HCT116 (cell line): ENCODE results near the gene TMTC2.

Experiments
- CEBPB ChIP-seq: IDR thresholded peaks from 2 replicates; pipeline ENCODE4 v1.6.1; 2012; ENCODE audit warnings: low read depth
- CTCF ChIP-seq, 3 experiments: fragments of 200-600 bp in 1 of 3; sonication (generic) in 1 of 3; IDR thresholded peaks in 2 of 3; conservative IDR thresholded peaks in 1 of 3; 2 replicates each; pipeline ENCODE4 v1.5.1; 2012 to 2017; ENCODE audit warnings: low read depth in 2 of 3, low read length in 2 of 3, antibody characterized with exemption in 1 of 3, borderline replicate concordance in 1 of 3, control low read depth in 1 of 3, mild to moderate bottlenecking in 1 of 3, mixed read lengths in 1 of 3, mixed run types in 1 of 3, moderate library complexity in 1 of 3; ENCODE audit not compliant: insufficient read depth in 1 of 3
- EZH2 ChIP-seq: fragments of 200-600 bp; sonication (generic); IDR thresholded peaks from 2 replicates; pipeline ENCODE4 v1.6.1; 2017; ENCODE audit warnings: antibody characterized with exemption, mixed run types
- MAX ChIP-seq: IDR thresholded peaks from 2 replicates; pipeline ENCODE4 v1.6.1; 2012
- POLR2A ChIP-seq: IDR thresholded peaks from 2 replicates; pipeline ENCODE4 v1.7.0; 2011; ENCODE audit warnings: borderline replicate concordance; ENCODE audit not compliant: insufficient read depth, insufficient read length; ENCODE audit errors: extremely low read depth
- POLR2AphosphoS5 ChIP-seq: IDR thresholded peaks from 2 replicates; pipeline ENCODE4 v1.6.1; 2011; ENCODE audit warnings: mild to moderate bottlenecking, low read depth, low read length, moderate library complexity
- RAD21 ChIP-seq: IDR thresholded peaks from 2 replicates; pipeline ENCODE4 v1.6.1; 2012; ENCODE audit warnings: low read depth, mild to moderate bottlenecking
- SRF ChIP-seq: IDR thresholded peaks from 2 replicates; pipeline ENCODE4 v1.6.1; 2012; ENCODE audit warnings: low read depth
- TCF7L2 ChIP-seq: IDR thresholded peaks from 2 replicates; pipeline ENCODE4 v1.7.0; 2011; ENCODE audit warnings: borderline replicate concordance, inconsistent platforms; ENCODE audit not compliant: insufficient read depth, insufficient read length; ENCODE audit errors: extremely low read depth
- YY1 ChIP-seq: IDR thresholded peaks from 2 replicates; pipeline ENCODE4 v1.6.1; 2011; ENCODE audit warnings: low read length, low read depth, moderate library complexity, mild to moderate bottlenecking; ENCODE audit not compliant: insufficient replicate concordance; ENCODE audit errors: extremely low read depth

DNA sequence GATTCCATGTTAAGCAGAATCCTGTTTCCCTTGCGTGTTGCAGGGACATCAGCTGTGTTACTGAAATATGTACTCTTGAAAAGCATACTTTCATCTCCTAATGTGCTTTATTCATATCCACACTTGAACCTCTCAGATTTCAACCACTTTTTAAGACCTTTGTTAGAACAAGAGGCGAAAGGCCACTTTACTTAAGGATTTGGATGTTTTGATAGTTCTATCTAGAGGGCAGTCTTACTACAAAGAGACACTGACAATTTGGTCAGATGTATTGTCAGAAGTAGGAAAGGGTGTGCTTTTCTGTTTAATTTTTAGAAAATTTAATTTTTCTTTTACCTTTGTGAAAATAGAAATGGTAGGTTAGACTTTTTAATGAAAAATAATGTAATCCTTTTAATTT lies 267.9 kb downstream of the TMTC2 start:
- TF ChIP-seq CTCF (IDR thresholded peaks at IDR 0.05 in 2 of 3, conservative IDR thresholded peaks at IDR 0.05 in 1 of 3; ENCODE audit: borderline replicate concordance in 1 of 3, insufficient read depth in 1 of 3, low read depth in 2 of 3, low read length in 2 of 3) (no peak), RAD21 (no peak), POLR2A (no peak), POLR2AphosphoS5 (no peak), EZH2 (no peak), MAX (no peak), YY1 (no peak), CEBPB (no peak), TCF7L2 (no peak), SRF (no peak)
